Ramos (cell line): ENCODE results near the gene DHRS4.
"Not testable (repeated sequence)": the region's sequence is repeated elsewhere in the genome, so short reads cannot be mapped to it uniquely, and the experiment has no call there.

Experiments
- in situ Hi-C: fragments of 300-500 bp; cut with MboI; formaldehyde crosslinking; loops from one replicate; pipeline ENCODE4 v1.14.3; 2022; ENCODE audit warnings: low sequenced_read_pairs; ENCODE audit not compliant: unreplicated experiment

Gene DHRS4

DNA sequence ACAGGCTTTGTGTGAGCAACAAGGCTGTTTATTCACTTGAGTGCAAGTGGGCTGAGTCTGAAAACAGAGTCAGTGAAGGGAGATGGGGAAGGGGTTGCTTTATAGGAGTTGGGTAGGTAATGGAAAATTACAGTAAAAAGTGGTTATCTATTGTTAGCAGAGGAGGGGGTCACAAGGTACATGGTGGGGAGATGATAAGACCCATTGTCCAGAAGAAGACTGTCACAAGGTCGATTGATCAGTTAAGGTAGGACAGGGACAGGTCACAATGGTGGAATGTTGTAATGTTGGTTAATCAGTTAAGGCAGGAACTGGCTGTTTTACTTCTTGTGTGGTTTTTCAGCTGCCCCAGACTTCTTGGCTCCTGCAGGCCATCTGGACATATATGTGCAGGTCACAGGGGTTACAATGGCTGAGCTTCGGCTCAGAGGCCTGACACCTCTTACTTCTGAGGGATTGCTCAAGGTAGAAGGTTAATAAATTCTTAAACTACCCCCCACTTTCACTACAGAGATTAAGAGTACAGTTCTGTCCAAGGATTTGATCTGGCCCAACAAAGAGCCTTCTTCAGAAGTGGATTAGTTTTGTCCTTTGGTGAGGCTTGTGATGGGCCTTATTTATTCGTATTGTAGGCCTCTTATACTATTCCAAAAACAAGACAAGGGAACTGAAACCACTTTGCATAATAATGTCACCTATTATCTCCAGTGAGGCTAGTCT is 13.8 kb upstream of the DHRS4 start:
- in situ Hi-C loops, result no loop called here

GRCh38 chr14:23941230-23941629 is 12.3 kb upstream of the DHRS4 start:
- in situ Hi-C loops, result no loop called here

- in situ Hi-C loops, result no loop called here
Measured at GRCh38 chr14:23941669-23942068, 11.9 kb upstream of the DHRS4 start.

- in situ Hi-C loops, result no loop called here
Measured at GRCh38 chr14:23942587-23942986, 11.0 kb upstream of the DHRS4 start.

- in situ Hi-C loops, result not testable (repeated sequence)
Measured at GRCh38 chr14:23949069-23949468, 4.5 kb upstream of the DHRS4 start.

- in situ Hi-C loops, result no loop called here
Measured at GRCh38 chr14:23950411-23951135, 3.0 kb upstream of the DHRS4 start.

DNA sequence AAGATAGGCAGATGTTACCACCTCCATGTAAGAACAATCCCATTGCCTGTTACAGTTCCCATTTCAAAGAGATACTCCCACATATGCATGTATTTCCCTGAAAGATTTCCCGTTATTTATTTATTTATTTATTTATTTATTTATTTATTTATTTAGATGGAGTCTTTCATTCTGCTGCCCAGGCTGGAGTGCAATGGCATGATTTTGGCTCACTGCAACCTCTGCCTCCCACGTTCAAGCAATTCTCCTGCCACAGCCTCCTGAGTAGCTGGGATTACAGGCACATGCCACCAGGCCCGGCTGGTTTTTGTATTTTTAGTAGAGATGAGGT is 2.5 kb upstream of the DHRS4 start:
- in situ Hi-C loops, result not testable (repeated sequence)

- in situ Hi-C loops, result no loop called here
Measured at GRCh38 chr14:23951590-23952201, 1.9 kb upstream of the DHRS4 start.

- in situ Hi-C loops, result not testable (repeated sequence)
Measured at GRCh38 chr14:23953116-23953463, 480 bp upstream of the DHRS4 start.

DNA sequence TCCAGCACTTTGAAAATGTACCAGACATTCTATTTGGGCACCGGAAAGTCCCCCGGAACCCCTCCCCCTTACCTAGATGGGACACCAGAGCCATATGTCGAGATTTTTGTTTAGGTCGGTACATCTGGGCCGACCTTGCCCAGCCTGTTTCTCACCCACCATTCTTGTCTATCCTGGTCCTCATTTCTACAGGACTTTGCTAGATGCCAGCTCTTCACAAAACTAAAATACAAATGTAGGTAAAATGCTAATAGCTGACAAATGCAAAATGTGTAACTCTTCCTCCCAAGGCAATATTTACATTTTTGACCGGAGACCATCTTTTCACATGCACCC is 677 bp downstream of the DHRS4 start:
- in situ Hi-C loops, result not testable (repeated sequence)

- in situ Hi-C loops, result not testable (repeated sequence)
Measured at GRCh38 chr14:23954965-23955364, 1.4 kb downstream of the DHRS4 start.

GRCh38 chr14:23955811-23956210 is 2.2 kb downstream of the DHRS4 start:
- in situ Hi-C loops, result not testable (repeated sequence)

- in situ Hi-C loops, result not testable (repeated sequence)
Measured at GRCh38 chr14:23957913-23958569, 4.5 kb downstream of the DHRS4 start.

DNA sequence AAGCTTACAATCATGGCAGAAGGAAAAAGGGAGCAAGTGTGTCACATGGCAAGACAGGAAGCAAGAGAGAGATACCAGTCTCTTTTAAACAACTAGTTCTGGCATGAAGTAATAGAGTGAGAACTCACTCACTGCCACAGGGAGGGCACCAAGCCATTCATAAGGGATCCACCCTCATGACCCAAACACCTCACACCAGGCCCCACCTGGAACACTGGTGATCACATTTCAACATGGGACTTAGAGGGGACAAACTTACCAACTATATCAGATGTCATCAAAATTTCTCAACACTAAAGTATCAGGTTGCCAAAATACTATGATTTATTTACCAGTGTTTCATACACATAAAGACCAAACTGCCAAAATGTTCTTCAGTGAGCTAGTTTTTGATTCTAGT is 7.3 kb downstream of the DHRS4 start:
- in situ Hi-C loops, result not testable (repeated sequence)

DNA sequence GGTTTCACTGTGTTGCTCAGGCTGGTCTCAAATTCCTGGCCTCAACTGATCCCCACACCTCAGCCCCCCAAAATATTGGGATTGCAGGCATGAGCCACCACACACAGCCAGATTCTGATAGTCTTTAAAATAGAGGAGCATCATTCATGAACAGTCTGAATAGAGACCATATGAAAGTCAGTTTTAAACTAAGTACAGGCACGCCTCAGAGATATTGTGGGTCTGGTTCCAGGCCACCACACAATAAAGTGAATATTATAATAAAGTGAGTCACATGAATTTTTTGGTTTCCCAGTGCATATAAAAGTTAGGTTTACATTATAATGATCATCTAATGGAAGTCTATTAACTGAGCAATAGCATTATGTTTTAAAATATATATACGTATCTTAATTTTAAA is 8.1 kb downstream of the DHRS4 start:
- in situ Hi-C loops, result not testable (repeated sequence)

DNA sequence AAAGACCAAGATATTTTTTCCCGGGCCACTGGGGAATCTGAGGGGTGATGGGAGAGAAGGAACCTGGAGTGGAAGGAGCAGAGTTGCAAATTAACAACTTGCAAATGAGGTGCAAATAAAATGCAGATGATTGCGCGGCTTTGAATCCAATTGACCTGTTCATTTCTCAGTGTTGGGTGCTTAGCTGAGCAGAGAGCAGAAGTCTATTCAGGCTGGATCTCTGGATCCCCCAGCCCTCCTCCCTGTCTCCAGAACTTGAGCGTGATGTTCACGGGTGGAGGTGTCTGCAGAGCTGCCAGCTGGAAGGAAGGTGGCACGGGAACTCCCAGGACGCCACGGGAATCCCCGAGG is 15.5 kb downstream of the DHRS4 start:
- in situ Hi-C loops, result not testable (repeated sequence)

- in situ Hi-C loops, result loop anchor here (5.0 kb wide), 1 partner anchor 48 kb away; no protein-coding TSS in a partner anchor
Measured at GRCh38 chr14:23969481-23970282, 16.1 kb downstream of the DHRS4 start.

- in situ Hi-C loops, result loop anchor here (5.0 kb wide), 1 partner anchor 47 kb away; no protein-coding TSS in a partner anchor
Measured at GRCh38 chr14:23970283-23970659, 16.7 kb downstream of the DHRS4 start.

DNA sequence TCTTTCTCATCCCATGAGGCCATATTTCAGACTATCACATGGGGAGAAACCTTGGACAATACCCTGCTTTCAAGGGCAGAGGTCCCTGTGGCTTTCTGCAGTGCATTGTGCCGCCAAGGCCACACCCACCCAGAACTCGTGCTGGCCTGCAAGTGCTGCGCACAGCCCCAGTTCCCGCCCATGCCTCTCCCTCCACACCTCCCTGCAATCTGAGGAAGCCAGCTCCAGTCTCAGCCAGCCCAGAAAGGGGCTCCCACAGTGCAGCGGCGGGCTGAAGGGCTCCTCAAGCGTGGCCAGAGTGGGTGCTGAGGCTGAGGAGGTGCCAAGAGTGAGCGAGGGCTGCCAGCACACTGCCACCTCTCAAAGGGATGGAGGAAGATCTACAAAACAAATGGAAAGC is 19.6 kb downstream of the DHRS4 start:
- in situ Hi-C loops, result loop anchor here (5.0 kb wide), 1 partner anchor 44 kb away; no protein-coding TSS in a partner anchor

DNA sequence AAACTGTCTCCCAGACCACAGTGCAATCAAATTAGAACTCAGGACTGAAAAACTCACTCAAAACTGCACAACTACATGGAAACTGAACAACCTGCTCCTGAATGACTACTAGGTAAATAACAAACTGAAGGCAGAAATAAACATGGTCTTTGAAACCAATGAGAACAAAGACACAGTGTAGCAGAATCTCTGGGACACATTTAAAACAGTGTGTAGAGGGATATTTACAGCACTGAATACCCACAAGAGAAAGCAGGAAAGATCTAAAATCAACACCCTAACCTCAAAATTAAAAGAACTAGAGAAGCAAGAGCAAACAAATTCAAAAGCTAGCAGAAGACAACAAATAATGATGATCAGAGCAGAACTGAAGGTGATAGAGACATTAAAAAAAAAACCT is 20.5 kb downstream of the DHRS4 start:
- in situ Hi-C loops, result loop anchor here (5.0 kb wide), 1 partner anchor 43 kb away; no protein-coding TSS in a partner anchor
